ENCODE results near the gene TSPAN7. TPM values are rescaled to one million over a fixed set of nuclear protein-coding genes. Genes with fewer than 3 reads are reported as not detected.

The TSPAN7 gene
- total RNA-seq (2022; extraction: Qiagen RNA extraction; ENCODE audit: low read depth): 2.3 to 3.6 TPM (median 2.7 TPM) in 5 replicates

DNA sequence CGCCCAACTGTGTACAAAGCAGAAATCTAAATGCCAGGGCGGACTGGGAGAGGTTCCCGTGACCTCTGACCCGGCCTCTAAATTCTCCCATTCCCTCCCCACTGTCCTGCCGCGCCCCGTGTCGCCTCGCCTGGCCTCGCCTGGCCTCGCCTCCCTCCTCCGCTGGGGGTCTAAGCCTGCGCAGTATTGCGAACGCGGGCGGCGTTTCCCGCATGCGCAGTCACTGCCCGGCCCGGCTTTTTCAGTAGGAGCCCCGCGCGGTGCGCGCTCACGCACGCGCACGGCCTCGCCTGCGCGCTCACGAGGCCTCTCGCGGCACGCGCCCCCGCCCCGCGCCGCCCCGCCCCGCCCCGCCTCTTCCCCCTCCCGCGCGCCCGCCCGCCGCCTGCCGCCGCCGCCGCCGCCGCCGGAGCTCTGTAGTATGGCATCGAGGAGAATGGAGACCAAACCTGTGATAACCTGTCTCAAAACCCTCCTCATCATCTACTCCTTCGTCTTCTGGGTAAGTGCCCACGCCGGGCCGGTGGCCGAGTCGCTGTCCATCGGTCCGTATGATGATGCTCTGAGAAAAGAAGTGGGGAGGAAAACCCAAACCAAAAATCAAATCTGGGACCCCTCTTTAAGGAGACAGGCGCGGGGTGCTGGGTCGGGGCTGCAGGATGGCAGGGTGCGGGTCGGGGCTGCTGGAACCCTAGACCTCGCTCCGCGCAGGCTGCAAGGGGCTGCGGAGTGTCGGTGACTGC, at the start of gene TSPAN7:
Gene TSPAN7 (plus strand): TSS at position 417 of the 743 bp plus-strand sequence. CDS start 5 bp downstream, at position 422.

Other genes starting within 250 kb of the TSPAN7 start
- 10.0 to 16.3 TPM (median 10.6 TPM) in 5 replicates for gene RPGR, start 234.0 kb upstream of the TSPAN7 start, total RNA-seq (2022; extraction: Qiagen RNA extraction; ENCODE audit: low read depth)
- not detected in 5 replicates for gene OTC, start 208.9 kb upstream of the TSPAN7 start, total RNA-seq (2022; extraction: Qiagen RNA extraction; ENCODE audit: low read depth)
- 20.1 to 40.3 TPM (median 34.9 TPM) in 5 replicates for gene MID1IP1, start 239.9 kb downstream of the TSPAN7 start, total RNA-seq (2022; extraction: Qiagen RNA extraction; ENCODE audit: low read depth)

All from A549 treated with ZK216348 at 1 μM for 4 hours (cell line).